GM18907 (cell line): ENCODE data around the gene PTCHD4.
A peak's percentile ranks its signal among the peaks of the same experiment; 100 is the strongest.
"Not testable (repeated sequence)": the region's sequence is repeated elsewhere in the genome, so short reads cannot be mapped to it uniquely, and the experiment has no call there.

Experiments
- ATAC-seq: cut with Tn5 transposase; IDR thresholded peaks from one replicate; pipeline ENCODE4 v1.9.1; 2021; ENCODE audit warnings: mild to moderate bottlenecking, moderate library complexity; ENCODE audit not compliant: unreplicated experiment

PTCHD4 gene

DNA sequence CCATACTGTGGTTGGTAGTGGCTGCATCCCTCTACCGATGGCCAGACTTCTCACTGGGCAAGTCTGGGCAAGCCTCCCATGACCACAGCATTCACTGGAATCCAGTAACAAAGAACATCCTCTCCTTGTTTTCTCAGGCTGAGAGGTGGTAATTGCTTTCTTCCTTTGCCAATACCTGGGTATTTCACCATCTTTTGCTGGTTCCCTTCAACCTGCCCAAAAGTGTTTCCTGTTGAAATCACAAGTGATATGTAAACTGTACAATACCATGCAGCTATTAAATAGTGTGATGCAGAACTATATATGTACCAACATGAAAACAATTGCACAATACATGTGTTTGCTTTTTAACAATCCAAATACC lies at the start of gene PTCHD4:
Gene PTCHD4 (minus strand): TSS at position 55 of the 364 bp plus-strand sequence. CDS start 42,240 bp downstream, outside the sequence.
- no peak for ATAC-seq

GRCh38 chr6:48151142-48151541 lies 40.1 kb upstream of the PTCHD4 start:
- ATAC-seq, result no peak

DNA sequence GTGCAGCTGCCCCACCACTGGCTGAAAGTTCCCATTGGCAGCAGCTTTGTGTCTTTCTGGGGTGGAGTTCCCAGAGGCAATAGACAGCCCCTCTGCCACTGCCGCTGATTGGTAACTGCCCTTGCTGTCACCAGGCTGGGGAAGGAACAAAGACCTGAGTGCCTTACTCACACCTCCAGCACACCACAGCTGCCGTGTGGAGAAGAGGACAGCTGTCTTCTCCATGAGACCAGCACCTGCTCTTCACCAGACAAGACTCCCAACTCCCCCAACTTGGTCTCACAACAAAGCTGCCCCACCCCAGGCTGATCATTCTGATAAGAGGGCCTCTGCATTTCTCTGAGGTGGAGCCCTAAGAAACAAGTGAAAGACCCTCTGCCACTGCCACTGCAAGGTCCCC lies 39.7 kb upstream of the PTCHD4 start:
- no peak for ATAC-seq

- no peak for ATAC-seq
Measured at GRCh38 chr6:48147051-48147450, 36.1 kb upstream of the PTCHD4 start.

- no peak for ATAC-seq
Measured at GRCh38 chr6:48144021-48144420, 33.0 kb upstream of the PTCHD4 start.

GRCh38 chr6:48141975-48142374 lies 31.0 kb upstream of the PTCHD4 start:
- no peak for ATAC-seq

GRCh38 chr6:48139818-48140614 lies 29.0 kb upstream of the PTCHD4 start:
- no peak for ATAC-seq

GRCh38 chr6:48136856-48137255 lies 25.9 kb upstream of the PTCHD4 start:
- ATAC-seq, result no peak

DNA sequence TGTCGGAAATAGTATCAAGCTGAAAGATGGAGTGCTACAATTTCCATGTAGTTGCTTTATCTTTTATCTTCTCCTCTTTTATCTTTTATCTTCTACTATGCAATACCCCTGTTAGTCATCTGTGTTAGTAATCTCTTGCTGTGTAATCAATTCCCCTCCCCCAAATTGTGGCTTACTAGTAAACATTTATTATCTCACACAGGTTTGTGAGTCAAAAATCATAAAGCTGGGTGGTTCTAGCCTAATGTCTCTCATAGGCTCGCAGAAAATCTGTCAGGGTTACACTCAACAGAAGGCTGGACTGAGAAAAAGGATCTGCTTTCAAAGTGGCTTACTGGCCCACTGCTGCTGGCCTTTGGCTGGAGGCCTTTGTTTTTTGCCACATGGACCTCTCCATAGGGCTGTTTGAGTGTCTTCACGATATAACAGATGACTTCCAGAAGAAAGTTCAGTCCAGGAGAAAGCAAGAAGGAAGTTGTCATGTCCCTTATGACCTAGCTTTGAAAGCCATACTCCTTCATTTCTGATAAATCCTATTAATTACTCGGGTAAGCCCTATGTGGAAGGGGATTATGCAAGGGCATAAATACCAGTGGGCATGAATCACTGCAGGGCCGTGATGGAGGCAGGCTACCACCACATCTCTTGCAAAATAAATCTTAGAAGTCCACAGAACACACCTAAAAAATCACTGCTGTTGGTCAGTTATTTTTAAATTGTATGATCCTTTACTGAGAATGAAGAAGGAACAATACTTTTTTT lies 24.5 kb upstream of the PTCHD4 start:
- no peak for ATAC-seq

GRCh38 chr6:48134246-48134645 lies 23.2 kb upstream of the PTCHD4 start:
- ATAC-seq, result no peak

- ATAC-seq, result no peak
Measured at GRCh38 chr6:48123601-48124000, 12.6 kb upstream of the PTCHD4 start.

DNA sequence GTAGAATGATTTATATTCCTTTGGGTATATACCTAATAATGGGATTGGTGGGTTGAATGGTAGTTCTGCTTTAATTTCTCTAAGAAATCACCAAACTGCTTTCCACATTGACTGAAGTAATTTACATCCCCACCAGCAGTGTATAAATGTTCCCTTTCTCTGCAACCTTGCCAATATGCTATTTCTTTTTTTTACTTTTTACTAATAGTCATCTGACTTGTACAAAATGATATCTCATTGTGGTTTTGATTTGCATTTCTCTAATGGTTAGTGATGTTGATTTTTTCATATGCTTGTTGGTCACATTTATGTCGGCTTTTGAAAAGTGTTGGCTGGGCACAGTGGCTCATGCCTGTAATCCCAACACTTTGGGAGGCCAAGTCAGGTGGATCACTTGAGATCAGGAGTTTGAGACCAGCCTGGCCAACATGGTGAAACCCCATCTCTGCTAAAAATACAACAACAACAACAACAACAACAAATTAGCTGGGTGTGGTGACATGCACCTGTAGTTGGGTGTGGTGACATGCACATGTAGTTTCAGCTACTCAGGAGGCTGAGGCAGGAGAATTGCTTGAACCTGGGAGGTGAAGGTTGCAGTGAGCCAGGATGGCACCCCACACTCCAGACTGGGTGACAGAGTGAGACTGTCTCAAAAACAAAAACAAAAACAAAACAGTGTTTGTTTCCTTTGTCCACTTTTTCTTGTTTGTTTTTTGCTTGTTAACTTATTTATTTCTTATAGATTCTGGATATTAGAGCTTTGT lies 11.2 kb upstream of the PTCHD4 start:
- ATAC-seq, result not testable (repeated sequence)

GRCh38 chr6:48116699-48117645 lies 6.0 kb upstream of the PTCHD4 start:
- ATAC-seq, result no peak

DNA sequence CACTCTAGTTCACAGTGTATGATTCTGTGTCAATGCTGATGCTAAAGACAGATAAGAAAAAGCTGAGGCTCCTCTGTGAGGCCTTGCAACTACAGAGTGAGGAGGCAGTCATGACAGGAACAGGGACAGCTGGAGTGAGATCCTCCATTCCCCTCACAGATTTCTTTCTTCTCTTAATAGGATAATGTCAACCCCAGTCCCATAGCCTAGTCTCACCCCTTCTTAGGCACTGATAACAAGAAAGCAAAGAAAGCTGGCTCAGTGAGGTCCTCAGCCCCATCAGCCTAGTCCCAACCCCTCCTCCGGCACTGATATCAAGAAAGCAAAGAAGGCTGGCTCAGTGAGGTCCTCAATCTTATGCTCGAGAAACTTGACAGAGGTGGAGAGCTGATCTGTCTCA lies 2.1 kb upstream of the PTCHD4 start:
- no peak for ATAC-seq

- ATAC-seq, result no peak
Measured at GRCh38 chr6:48111575-48111974, 578 bp upstream of the PTCHD4 start.

- no peak for ATAC-seq
Measured at GRCh38 chr6:48110436-48111142, 408 bp downstream of the PTCHD4 start.

DNA sequence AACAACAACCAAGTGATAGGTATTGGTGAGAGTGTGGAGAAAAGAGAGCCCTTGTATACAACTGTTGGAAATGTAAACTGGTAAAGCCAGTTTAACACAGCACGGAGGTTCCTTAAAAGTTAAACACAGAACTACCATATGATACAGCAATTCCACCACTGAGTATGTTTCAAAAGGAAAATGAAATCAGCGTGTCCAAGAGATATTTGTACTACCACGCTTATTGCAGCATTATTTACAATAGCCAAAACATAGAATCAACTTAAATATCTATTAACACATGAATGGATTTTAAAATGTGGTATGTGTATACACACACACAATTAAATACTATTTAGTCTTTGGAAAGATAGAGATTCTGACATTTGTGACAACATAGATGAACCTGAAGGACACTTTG lies 1.1 kb downstream of the PTCHD4 start:
- no peak for ATAC-seq

- ATAC-seq, result not testable (repeated sequence)
Measured at GRCh38 chr6:48102476-48103195, 8.4 kb downstream of the PTCHD4 start.

GRCh38 chr6:48101290-48101689 lies 9.7 kb downstream of the PTCHD4 start:
- peak; percentile 91 for ATAC-seq
